ENCODE results near the gene CCNQ.

CCNQ gene

DNA sequence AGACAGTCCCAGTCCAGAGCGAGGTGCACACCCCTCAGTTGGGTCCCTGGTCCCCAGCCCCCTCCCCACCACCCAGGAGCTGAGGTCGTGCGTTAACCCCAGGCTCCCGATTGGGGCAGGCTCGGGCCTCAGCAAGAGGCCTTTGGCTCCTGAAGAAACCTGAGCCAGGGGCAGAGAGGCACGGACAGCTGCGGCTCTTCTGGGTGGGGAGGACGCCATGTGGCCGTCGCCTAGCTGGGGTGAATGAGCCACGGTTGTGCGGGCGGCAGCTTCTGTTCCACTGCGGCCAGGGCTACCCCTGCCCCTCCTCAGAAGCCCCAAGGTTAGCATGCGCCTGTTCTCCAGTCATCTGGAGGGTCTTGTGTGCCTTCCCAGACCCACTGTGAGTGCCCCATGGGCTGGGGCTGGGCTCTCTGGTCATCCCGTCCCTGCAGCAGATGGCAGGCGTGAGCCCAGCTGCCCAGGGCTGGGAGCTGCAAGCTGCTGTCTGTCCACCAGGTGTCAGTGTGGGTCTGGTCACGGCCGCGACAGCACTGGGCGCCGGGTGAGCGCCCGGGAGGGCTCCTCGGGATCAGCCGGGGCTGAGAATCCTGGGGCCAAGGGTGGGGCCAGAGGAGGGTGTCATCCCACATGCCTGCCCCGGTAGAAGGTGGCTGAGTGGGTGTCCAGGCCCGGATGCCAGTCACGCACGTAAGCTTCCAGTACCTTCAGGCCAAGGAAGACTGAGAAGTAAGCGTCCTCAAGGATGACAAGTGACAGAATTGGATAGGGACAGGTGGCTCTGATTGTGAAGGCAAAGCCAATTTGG, 59.6 kb downstream of the CCNQ start:
- H3K4me3 ChIP-seq (ENCODE audit: low read depth, low read length): no peak overlapping the region
- peak; percentile 84 for TF ChIP-seq CTCF (IDR thresholded peaks at IDR 0.05; ENCODE audit: low read depth, low read length)

- TF ChIP-seq CTCF (IDR thresholded peaks at IDR 0.05; ENCODE audit: low read depth, low read length): no peak
- H3K4me3 ChIP-seq (ENCODE audit: low read depth, low read length): no peak overlapping the region
Measured at GRCh38 chrX:153538424-153538823, 60.5 kb downstream of the CCNQ start.
